ENCODE results near the gene KCNJ13.

DNA sequence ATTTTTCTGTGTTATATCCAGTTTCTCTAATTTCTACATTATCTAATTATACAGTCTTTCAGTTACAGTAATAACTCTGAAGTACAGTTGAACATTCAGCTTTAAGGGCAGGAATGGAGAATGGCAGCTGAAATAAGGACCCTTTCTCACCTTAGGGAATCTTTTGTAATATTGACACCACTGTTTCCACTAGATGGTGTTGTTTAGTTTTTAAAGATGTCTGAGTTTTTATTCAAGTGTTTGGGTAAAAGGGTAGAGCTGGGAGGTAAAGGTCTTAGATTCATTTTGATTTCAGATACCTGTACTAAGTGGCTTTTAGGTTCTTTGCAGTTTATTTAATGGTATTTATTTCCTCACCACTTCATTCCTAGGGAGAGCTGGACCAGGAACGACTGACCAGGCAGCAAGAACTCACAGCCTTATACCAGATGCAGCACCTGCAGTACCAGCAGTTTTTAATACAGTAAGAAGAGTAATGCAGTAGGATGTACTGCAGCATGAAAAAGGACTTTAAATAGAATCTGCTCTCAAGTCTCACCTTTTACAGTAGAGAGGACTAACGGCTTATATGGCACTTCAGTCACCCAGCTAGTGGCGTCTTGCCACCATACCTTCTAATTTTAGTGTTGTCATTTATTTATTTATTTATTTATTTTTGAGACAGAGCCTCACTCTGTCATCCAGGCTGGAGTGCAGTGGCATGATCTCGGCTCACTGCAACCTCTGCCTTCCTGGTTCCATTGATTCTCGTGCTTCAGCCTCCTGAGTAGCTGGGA, 33.2 kb upstream of the KCNJ13 start:
- TF ChIP-seq, protein P1, sequence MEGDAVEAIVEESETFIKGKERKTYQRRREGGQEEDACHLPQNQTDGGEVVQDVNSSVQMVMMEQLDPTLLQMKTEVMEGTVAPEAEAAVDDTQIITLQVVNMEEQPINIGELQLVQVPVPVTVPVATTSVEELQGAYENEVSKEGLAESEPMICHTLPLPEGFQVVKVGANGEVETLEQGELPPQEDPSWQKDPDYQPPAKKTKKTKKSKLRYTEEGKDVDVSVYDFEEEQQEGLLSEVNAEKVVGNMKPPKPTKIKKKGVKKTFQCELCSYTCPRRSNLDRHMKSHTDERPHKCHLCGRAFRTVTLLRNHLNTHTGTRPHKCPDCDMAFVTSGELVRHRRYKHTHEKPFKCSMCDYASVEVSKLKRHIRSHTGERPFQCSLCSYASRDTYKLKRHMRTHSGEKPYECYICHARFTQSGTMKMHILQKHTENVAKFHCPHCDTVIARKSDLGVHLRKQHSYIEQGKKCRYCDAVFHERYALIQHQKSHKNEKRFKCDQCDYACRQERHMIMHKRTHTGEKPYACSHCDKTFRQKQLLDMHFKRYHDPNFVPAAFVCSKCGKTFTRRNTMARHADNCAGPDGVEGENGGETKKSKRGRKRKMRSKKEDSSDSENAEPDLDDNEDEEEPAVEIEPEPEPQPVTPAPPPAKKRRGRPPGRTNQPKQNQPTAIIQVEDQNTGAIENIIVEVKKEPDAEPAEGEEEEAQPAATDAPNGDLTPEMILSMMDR (IDR thresholded peaks at IDR 0.05) = no peak
- TF ChIP-seq POLR2A (IDR thresholded peaks at IDR 0.05) = no peak

All from esophagus squamous epithelium (tissue), 4 donors.